Measurements from ENCODE around the gene MYH13. TPM values are rescaled to one million over a fixed set of nuclear protein-coding genes. Genes with fewer than 3 reads are reported as not detected.

Gene MYH13
- total and polyA plus RNA-seq, 2 donors (not counting 3 experiments of a cell fraction or from before 2014, with no cell fraction given) = not detected

- H3K4me3 ChIP-seq (replicated peaks in 1 of 3; ENCODE audit: insufficient read depth in 1 of 3, low read depth in 1 of 3, low read length in 3 of 3) = no peak overlapping the region
- BruUV-seq (replicated peaks) = no TSS peak
- no peak overlapping the region for H3K27ac ChIP-seq (ENCODE audit: insufficient read depth, low read depth, low read length)
- no peaks in the 10 kb centered on the region for H4K20me1 ChIP-seq (replicated peaks; ENCODE audit: control insufficient read depth, extremely low read depth, insufficient read depth, low read length)
- H3K9ac ChIP-seq (replicated peaks; ENCODE audit: extremely low read depth, insufficient read depth, low read length) = no peak overlapping the region
- dilution Hi-C loops (cut with MboI; ENCODE audit: extremely low pct_ligation_motif_present, low sequenced_read_pairs) = no loop called here
- ChIA-PET CTCF (no interaction called here), POLR2A (no interaction called here)
- no peak overlapping the region for H2AFZ ChIP-seq (ENCODE audit: low read depth, low read length)
- no peaks in the 10 kb centered on the region for H3K9me1 ChIP-seq (replicated peaks; ENCODE audit: control insufficient read depth, extremely low read depth, insufficient read depth, low read length)
- intact Hi-C loops (cut with micrococcal nuclease) = no loop called here
- H3K36me3 ChIP-seq (ENCODE audit: control insufficient read depth in 2 of 2, extremely low read depth in 1 of 2, insufficient read depth in 2 of 2, low read length in 2 of 2) = no peaks in the 10 kb centered on the region
- no peak for TF ChIP-seq EZH2 (IDR thresholded peaks at IDR 0.05; ENCODE audit: borderline replicate concordance, low read depth, low read length, severe bottlenecking)
- no peak for TF ChIP-seq POLR2A (IDR thresholded peaks at IDR 0.05; ENCODE audit: low read depth, low read length)
- TF ChIP-seq MYC (IDR thresholded peaks at IDR 0.05; ENCODE audit: low read depth, low read length) = no peak
- TF ChIP-seq MAX (IDR thresholded peaks at IDR 0.05; ENCODE audit: insufficient read depth, insufficient read length) = no peak
- no peak for TF ChIP-seq GATA2 (IDR thresholded peaks at IDR 0.05; ENCODE audit: insufficient read depth, insufficient read length, low read depth, low read length)
- no peak for TF ChIP-seq CTCF (IDR thresholded peaks at IDR 0.05; ENCODE audit: extremely low read depth in 1 of 2, insufficient read depth in 1 of 2, low read depth in 1 of 2, low read length in 2 of 2)
- no peak for TF ChIP-seq JUN (IDR thresholded peaks at IDR 0.05; ENCODE audit: borderline replicate concordance, insufficient read depth, insufficient read length, low read depth)
- no peak for TF ChIP-seq POLR2AphosphoS5 (IDR thresholded peaks at IDR 0.05; ENCODE audit: insufficient read depth, low read depth, low read length)
- no peak for TF ChIP-seq FOS (IDR thresholded peaks at IDR 0.05; ENCODE audit: borderline replicate concordance, insufficient read depth, low read length)
- no peaks in the 10 kb centered on the region for H3K27me3 ChIP-seq (ENCODE audit: control insufficient read depth in 2 of 2, insufficient read depth in 2 of 2, low read length in 2 of 2)
- no peaks in the 10 kb centered on the region for H3K9me3 ChIP-seq (replicated peaks; ENCODE audit: control insufficient read depth, insufficient read depth, low read length)
- DNase-seq (ENCODE audit: low read depth, low spot score) = no peak
- no peaks in the 10 kb centered on the region for H3K79me2 ChIP-seq (ENCODE audit: control insufficient read depth, insufficient read depth, low read length)
- H3K4me1 ChIP-seq (ENCODE audit: control insufficient read depth, extremely low read depth, insufficient read depth, low read length) = no peaks in the 10 kb centered on the region
- H3K4me2 ChIP-seq (ENCODE audit: insufficient read depth, low read length) = no peak overlapping the region
- no peak for FAIRE-seq
Observed at GRCh38 chr17:10305398-10305797, 67.4 kb downstream of the MYH13 start.
